NCI-H1694 (cell line): ENCODE results near the gene CHD8.
"Not testable (repeated sequence)": the region's sequence is repeated elsewhere in the genome, so short reads cannot be mapped to it uniquely, and the experiment has no call there.

Experiments
- DNase-seq: peaks from one replicate; lab custom pipeline; 2025; lab: John Stamatoyannopoulos, UW

The CHD8 gene

DNA sequence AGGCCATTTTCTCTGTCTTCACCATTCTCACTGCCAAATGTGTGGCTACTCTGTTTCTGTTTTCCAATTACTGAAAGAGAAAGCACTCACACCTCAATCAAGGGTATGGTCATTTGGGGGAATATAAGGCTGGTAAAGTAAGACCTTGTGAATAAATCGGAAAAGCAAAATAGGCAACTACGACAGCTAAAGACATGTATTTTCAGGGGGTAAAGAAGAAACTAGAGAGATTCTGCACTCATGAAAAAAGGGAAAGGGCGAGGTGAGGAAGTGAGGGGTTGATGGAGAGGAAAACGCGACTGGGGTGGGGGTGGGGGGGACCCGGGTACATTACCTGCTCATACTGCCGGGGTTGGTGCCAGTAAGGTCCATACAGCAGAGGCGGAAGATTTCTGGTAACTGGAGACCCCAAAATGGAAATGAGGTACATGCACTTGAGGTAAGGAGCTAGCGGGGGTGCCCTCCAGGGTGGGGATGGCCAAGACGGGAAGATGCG, 19.3 kb downstream of the CHD8 start:
- DNase-seq = no peak

DNA sequence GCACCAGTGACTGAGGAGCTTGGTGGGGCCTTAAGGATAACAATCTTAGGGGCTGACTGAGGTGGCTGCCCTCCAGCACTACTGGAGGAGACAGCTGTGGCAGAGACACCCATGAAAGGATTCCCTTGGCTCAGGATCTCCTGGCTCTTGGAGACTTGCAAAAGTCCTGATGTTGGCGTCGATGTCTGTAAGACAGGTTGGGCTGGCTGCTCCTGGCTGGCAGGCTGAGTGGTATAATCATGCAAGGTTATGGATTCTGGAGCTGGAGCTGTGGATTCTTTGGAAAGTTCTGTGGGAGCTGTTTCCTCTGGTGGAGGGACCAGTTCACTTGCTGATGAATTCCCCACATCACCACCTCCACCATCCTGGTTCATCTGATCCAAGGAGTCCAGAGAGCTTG, 24.8 kb downstream of the CHD8 start:
- DNase-seq = no peak

DNA sequence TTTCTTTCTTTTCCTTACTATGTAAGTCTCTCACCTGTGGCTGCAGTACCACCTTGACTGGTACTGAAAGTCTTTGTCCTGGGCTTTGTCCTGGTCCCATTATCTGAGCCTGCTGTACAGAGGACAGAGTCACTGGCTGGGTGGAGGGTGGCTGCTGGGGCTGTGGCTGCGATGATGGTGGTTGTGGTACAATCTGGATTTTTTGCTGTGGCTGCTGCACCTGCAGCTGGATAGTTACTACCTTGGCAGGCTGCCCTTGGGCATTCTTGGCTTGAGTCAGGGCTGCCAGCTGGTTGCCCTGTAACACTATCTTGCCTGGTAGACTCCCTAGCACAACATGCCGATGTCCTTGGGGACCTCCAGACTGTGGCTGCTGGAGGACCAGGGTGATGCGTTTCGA, 27.0 kb downstream of the CHD8 start:
- peak; percentile 92 for DNase-seq

GRCh38 chr14:21426692-21427091, 29.2 kb downstream of the CHD8 start:
- no peak for DNase-seq

DNA sequence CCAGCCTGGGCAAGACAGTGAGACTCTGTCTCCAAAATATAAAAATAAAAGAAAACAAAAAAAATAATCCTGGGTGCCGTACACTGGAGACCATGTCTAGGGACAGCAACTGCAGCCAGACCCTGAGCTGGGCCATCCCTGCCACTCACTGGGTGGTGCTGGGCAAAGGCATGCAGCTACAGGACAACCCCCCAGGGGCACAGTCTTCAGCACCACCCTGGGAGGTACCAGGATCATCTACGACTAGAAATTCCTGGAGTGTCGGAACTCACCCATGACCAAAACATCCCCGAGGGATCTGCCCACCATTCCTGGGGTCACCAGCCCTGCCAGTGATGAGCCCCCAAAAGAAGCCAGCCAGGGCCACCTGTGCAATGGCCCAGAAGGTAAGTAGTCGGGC, 36.4 kb downstream of the CHD8 start:
- DNase-seq = no peak

- no peak for DNase-seq
Observed at GRCh38 chr14:21415329-21415728, 40.6 kb downstream of the CHD8 start.

GRCh38 chr14:21414137-21414631, 41.7 kb downstream of the CHD8 start:
- DNase-seq = no peak

DNA sequence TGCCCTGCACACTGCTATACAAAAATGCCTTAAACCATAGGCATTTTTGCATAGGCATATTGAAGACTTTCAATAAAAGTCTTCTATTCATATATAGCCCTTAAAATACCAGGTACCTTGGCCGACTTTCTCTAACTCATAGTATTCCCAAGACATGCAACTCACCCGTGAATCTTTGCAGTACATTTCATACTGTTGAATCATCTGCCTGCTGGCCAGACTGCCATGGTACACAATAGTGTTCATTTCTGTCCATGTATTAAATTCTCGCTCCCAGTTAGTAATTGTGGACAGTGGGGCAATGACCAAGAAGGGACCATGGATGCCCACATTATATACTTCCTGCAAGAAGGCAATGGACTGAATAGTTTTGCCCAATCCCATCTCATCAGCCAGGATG, 47.8 kb downstream of the CHD8 start:
- no peak for DNase-seq

GRCh38 chr14:21406213-21406612, 49.7 kb downstream of the CHD8 start:
- DNase-seq = no peak

- DNase-seq = no peak
Observed at GRCh38 chr14:21405097-21405496, 50.8 kb downstream of the CHD8 start.

GRCh38 chr14:21399311-21399870, 56.5 kb downstream of the CHD8 start:
- DNase-seq = no peak

GRCh38 chr14:21398901-21399300, 57.0 kb downstream of the CHD8 start:
- DNase-seq = no peak

- no peak for DNase-seq
Observed at GRCh38 chr14:21395450-21395849, 60.5 kb downstream of the CHD8 start.

DNA sequence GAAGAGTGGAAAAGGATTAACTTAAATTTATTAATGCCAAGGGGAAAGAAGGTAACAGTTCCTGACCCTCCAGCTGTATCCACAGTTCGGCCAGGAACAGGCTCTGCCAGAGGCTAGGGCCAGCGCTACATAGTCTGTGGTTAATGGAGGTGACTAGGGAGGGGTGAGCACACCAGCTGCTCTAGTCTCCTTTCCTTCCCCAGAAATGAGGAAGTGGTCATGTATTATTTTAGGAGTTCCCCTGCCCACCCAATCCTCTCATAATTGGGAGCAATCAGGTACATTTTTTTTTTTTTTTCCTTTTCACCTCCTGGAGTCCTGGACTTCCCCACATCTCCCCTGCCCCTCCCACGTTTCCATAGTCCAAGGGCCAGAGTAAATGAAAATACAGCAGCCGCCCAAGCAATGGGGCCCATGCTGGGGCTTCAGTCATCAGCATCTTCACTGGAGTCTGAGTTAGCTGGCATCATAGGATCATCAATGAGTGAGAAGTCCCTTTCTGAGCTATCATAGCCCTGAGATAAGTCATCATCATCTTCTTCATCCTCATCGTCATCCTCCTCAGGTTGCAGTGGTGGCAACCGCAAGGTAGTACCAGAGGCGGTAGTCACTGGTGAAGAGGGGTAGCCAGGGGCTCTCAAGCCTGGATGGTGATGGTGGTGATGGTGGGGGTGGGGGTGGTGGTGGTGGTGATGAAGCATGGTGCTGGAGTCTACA, 70.6 kb downstream of the CHD8 start:
- DNase-seq = no peak

- DNase-seq = no peak
Observed at GRCh38 chr14:21384494-21384851, 71.5 kb downstream of the CHD8 start.

GRCh38 chr14:21383848-21384493, 72.0 kb downstream of the CHD8 start, which contains the start of gene SUPT16H:
Gene SUPT16H (minus strand): TSS chr14:21384019. CDS start chr14:21383927, 92 bp downstream.
- peak; percentile 98 for DNase-seq

DNA sequence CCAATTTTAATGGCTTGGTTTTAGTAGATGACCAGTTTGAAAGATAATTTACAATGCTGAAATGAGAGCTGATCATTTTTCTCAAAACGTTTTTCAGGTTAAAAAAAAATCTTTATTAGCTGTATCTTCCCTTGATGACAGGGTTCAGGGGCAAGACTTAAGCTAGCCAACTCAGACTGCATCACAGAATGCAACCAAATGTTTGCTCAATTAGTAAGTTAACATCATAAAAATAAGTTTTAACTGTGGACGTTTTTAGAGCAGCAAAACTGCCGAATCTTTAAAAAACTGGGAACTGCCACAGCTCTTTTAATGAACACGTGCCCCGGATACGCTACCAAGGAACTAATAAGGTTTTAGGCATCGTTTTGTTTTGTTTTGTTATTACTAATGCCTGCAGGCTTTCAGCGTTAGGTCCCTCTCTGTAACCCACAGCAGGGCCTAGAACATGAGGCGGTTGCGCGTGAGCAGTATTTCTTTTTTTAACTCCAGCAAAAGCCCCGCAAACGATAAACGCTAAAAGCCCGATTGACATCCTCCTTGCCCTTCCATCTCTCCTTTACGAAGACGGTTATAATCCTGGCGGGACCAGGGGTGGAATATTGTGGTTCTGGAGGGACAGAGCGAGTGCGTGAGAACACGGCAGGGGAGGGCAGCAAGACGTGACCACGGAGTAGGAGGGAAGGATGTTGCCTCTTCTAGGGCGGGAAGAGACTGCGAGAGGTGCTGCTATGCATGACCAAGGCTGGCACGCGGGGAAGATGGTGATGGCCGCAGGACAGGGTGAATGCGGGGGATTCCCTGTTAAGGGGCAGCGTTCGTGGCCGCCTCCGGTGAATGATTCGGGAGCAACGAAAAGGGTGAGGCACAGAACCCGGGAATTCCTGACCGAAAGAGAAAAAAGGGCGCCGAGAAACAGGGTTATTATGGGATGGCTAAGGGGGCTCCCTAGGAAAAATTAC, 72.8 kb downstream of the CHD8 start:
- peak; percentile 69 for DNase-seq

DNA sequence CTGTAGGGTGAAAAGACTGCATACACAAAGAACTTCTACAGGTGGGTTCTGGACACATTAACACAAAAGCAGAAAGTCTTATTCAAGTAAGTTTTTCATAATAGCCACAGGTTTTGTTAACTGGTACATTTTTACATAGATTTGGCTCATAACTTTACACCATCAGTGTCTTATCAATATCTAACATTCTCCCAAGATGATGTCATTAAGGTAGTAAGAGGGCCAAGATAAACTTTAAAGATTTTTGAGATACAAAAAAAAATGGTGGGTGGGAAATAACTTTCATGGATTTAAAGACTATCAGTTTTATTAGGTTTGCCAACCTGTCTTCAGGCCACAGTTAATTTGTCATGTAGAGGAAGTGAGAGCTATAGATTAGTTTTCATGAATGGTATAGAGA, 73.8 kb downstream of the CHD8 start:
- no peak for DNase-seq

GRCh38 chr14:21379338-21379737, 76.6 kb downstream of the CHD8 start:
- no peak for DNase-seq

GRCh38 chr14:21373980-21374379, 81.9 kb downstream of the CHD8 start:
- no peak for DNase-seq

DNA sequence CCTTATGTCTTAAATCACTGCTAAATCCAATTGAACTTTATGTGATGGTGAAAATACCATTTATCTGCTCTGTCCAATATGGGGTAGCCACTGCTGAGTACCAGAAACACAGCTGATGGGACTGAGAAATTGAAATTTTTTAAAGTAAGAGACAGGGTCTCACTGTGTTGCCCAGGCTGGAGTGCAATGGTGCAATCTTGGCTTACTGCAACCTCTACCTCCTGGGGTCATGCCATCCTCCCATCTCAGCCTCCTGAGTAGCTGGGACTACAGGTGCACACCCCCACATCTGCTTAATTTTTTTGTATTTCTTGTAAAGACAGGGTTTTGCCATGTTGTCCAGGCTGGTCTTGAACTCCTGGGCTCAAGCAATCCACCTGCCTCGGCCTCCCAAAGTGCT, 83.1 kb downstream of the CHD8 start:
- not testable (repeated sequence) for DNase-seq
